Measurements from ENCODE around the gene MIPOL1. TPM values are rescaled to one million over a fixed set of nuclear protein-coding genes. Genes with fewer than 3 reads are reported as not detected.

Gene MIPOL1
- total RNA-seq, 1 donor from 2014 or later = 18.4 TPM

DNA sequence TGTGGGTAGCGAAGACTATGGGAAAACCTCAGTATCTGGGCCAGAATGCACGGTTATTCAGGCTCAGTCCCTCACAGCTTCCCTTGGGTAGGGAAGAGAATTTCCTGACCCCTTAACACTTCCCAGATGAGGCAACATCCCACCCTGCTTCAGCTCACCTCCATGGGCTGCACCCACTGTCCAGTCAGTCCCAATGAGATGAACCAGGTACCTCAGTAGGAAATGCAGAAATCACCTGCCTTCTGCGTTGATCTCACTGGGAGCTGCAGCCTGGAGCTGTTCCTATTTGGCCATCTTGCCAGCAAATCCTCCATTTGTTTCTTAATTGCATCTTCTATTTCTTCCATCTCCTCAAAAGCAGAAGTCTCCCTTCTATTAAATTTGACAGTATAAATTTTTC lies 292.9 kb downstream of the MIPOL1 start:
- Mint-ChIP-seq H3K4me1 (no peaks in the 10 kb centered on the region), H3K36me3 (no peaks in the 10 kb centered on the region), H3K4me3 (no peak overlapping the region), H3K9me3 (no peaks in the 10 kb centered on the region), H3K27ac (no peak overlapping the region), H3K27me3 (ENCODE audit: insufficient read depth, low read depth) (no peaks in the 10 kb centered on the region)
- H3K4me2 ChIP-seq = no peak overlapping the region
- no peak overlapping the region for H2AFZ ChIP-seq (replicated peaks)
- DNase-seq (ENCODE audit: low spot score) = no peak
- no peak overlapping the region for H3K4me3 ChIP-seq
- H3K27ac ChIP-seq = no peak overlapping the region
- TF ChIP-seq EZH2 (IDR thresholded peaks at IDR 0.05) (no peak), EZH2phosphoT487 (IDR thresholded peaks at IDR 0.05) (no peak)
- TF ChIP-seq, protein P1, sequence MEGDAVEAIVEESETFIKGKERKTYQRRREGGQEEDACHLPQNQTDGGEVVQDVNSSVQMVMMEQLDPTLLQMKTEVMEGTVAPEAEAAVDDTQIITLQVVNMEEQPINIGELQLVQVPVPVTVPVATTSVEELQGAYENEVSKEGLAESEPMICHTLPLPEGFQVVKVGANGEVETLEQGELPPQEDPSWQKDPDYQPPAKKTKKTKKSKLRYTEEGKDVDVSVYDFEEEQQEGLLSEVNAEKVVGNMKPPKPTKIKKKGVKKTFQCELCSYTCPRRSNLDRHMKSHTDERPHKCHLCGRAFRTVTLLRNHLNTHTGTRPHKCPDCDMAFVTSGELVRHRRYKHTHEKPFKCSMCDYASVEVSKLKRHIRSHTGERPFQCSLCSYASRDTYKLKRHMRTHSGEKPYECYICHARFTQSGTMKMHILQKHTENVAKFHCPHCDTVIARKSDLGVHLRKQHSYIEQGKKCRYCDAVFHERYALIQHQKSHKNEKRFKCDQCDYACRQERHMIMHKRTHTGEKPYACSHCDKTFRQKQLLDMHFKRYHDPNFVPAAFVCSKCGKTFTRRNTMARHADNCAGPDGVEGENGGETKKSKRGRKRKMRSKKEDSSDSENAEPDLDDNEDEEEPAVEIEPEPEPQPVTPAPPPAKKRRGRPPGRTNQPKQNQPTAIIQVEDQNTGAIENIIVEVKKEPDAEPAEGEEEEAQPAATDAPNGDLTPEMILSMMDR (IDR thresholded peaks at IDR 0.05) = no peak
- no peak overlapping the region for H3K9ac ChIP-seq
- no peaks in the 10 kb centered on the region for H3K27me3 ChIP-seq
- no peaks in the 10 kb centered on the region for H3K79me2 ChIP-seq (ENCODE audit: low read depth)
- H3K36me3 ChIP-seq = no peaks in the 10 kb centered on the region
- H3K9me3 ChIP-seq (ENCODE audit: low read depth) = no peaks in the 10 kb centered on the region
- H3K4me1 ChIP-seq = no peaks in the 10 kb centered on the region
- no peaks in the 10 kb centered on the region for H4K20me1 ChIP-seq (ENCODE audit: low read depth)
- H3F3A ChIP-seq (ENCODE audit: low read depth) = no peaks in the 10 kb centered on the region

DNA sequence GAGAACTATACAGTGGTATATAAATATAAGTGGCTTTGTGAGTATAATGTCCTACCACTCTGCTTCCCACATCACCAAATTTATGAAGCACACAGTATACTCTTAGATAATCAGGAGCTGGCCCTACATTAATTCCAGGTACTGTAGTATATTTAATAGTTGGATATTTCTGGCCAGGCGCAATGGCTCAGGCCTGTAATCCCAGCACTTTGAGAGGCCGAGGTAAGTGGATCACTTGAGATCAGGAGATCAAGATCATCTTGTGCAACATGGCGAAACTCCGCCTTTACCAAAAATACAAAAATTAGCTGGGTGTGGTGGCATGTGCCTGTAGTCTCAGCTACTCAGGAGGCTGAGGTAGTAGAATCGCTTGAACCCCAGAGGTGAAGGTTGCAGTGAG lies 293.3 kb downstream of the MIPOL1 start:
- Histone ChIP-seq H3F3A (ENCODE audit: low read depth) (no peaks in the 10 kb centered on the region), H3K4me3 (no peak overlapping the region), H2AFZ (replicated peaks) (no peak overlapping the region), H3K27ac (no peak overlapping the region), H3K79me2 (ENCODE audit: low read depth) (no peaks in the 10 kb centered on the region), H4K20me1 (ENCODE audit: low read depth) (no peaks in the 10 kb centered on the region), H3K9me3 (ENCODE audit: low read depth) (no peaks in the 10 kb centered on the region), H3K27me3 (no peaks in the 10 kb centered on the region), H3K4me1 (no peaks in the 10 kb centered on the region), H3K4me2 (no peak overlapping the region), H3K36me3 (no peaks in the 10 kb centered on the region), H3K9ac (no peak overlapping the region)
- H3K4me1 Mint-ChIP-seq = no peaks in the 10 kb centered on the region
- H3K36me3 Mint-ChIP-seq = no peaks in the 10 kb centered on the region
- no peak overlapping the region for H3K4me3 Mint-ChIP-seq
- no peak for DNase-seq (ENCODE audit: low spot score)
- H3K27me3 Mint-ChIP-seq (ENCODE audit: insufficient read depth, low read depth) = no peaks in the 10 kb centered on the region
- no peak overlapping the region for H3K27ac Mint-ChIP-seq
- no peak for TF ChIP-seq EZH2phosphoT487 (IDR thresholded peaks at IDR 0.05)
- TF ChIP-seq EZH2 (IDR thresholded peaks at IDR 0.05) = no peak
- TF ChIP-seq, protein P1 (IDR thresholded peaks at IDR 0.05) = no peak
- H3K9me3 Mint-ChIP-seq = no peaks in the 10 kb centered on the region

DNA sequence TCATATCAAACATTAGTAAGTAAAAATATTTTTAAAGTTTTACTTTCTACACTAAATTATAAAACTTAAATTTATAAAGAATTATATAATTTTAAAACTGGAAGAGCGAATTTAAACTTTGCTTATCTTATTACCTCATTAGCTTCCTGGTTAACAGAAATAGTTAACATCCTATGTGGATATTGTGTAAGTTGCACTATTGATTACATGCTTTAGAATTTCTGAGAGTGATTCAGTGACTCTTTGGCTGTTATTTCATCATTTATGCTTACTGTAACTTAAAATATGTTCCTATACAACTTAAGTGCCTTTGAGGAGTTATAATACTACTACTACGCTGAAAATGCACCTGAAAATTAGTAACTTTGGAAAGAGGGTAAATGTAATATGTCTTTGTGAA lies 295.9 kb downstream of the MIPOL1 start:
- H3K4me1 Mint-ChIP-seq = no peaks in the 10 kb centered on the region
- no peaks in the 10 kb centered on the region for H3K9me3 Mint-ChIP-seq
- DNase-seq (ENCODE audit: low spot score) = no peak
- no peaks in the 10 kb centered on the region for H4K20me1 ChIP-seq (ENCODE audit: low read depth)
- H3K4me2 ChIP-seq = no peak overlapping the region
- H3F3A ChIP-seq (ENCODE audit: low read depth) = no peaks in the 10 kb centered on the region
- H3K27ac ChIP-seq = no peak overlapping the region
- no peaks in the 10 kb centered on the region for H3K36me3 ChIP-seq
- no peaks in the 10 kb centered on the region for H3K79me2 ChIP-seq (ENCODE audit: low read depth)
- H3K4me3 ChIP-seq = no peak overlapping the region
- H3K9me3 ChIP-seq (ENCODE audit: low read depth) = no peaks in the 10 kb centered on the region
- TF ChIP-seq EZH2 (IDR thresholded peaks at IDR 0.05) (no peak), EZH2phosphoT487 (IDR thresholded peaks at IDR 0.05) (no peak)
- TF ChIP-seq, protein P1 (IDR thresholded peaks at IDR 0.05) = no peak
- H3K27ac Mint-ChIP-seq = no peak overlapping the region
- H3K4me3 Mint-ChIP-seq = no peak overlapping the region
- no peaks in the 10 kb centered on the region for H3K4me1 ChIP-seq
- H2AFZ ChIP-seq (replicated peaks) = no peak overlapping the region
- H3K27me3 Mint-ChIP-seq (ENCODE audit: insufficient read depth, low read depth) = no peaks in the 10 kb centered on the region
- H3K36me3 Mint-ChIP-seq = no peaks in the 10 kb centered on the region
- H3K9ac ChIP-seq = no peak overlapping the region
- no peaks in the 10 kb centered on the region for H3K27me3 ChIP-seq
